AG10803 (cell line): ENCODE data around the gene CATSPERE.
"Not testable (repeated sequence)": the region's sequence is repeated elsewhere in the genome, so short reads cannot be mapped to it uniquely, and the experiment has no call there.

Source experiments
- DNase-seq: peaks from one replicate; pipeline ENCODE4 v3.0.0; 2010; ENCODE audit warnings: low read depth
- H3K4me3 ChIP-seq: 2 replicates; pipeline ENCODE4 v1.5.1; 2011; ENCODE audit warnings: mild to moderate bottlenecking, low read length, control low read depth
- CTCF ChIP-seq: conservative IDR thresholded peaks from 2 replicates; pipeline ENCODE4 v1.5.1; 2011; ENCODE audit warnings: mild to moderate bottlenecking, low read length, control low read depth, inconsistent platforms

Gene CATSPERE

GRCh38 chr1:244662599-244662998 is 201.5 kb downstream of the CATSPERE start:
- no peak for TF ChIP-seq CTCF
- DNase-seq, result no peak
- no peak overlapping the region for H3K4me3 ChIP-seq

- no peak overlapping the region for H3K4me3 ChIP-seq
- DNase-seq, result no peak
- no peak for TF ChIP-seq CTCF
Measured at GRCh38 chr1:244664353-244664752, 203.3 kb downstream of the CATSPERE start.

- TF ChIP-seq CTCF, result no peak
- no peak overlapping the region for H3K4me3 ChIP-seq
- peak; percentile 52 for DNase-seq
Measured at GRCh38 chr1:244665771-244666217, 204.7 kb downstream of the CATSPERE start.

GRCh38 chr1:244666672-244667418 is 205.8 kb downstream of the CATSPERE start:
- not testable (repeated sequence) for DNase-seq, H3K4me3 ChIP-seq

- no peak for DNase-seq
- no peak for TF ChIP-seq CTCF
- H3K4me3 ChIP-seq, result no peak overlapping the region
Measured at GRCh38 chr1:244667797-244668196, 206.7 kb downstream of the CATSPERE start.

GRCh38 chr1:244672946-244673682 is 212.0 kb downstream of the CATSPERE start:
- peak; percentile 56 for DNase-seq

GRCh38 chr1:244674446-244674845 is 213.4 kb downstream of the CATSPERE start:
- no peak overlapping the region for H3K4me3 ChIP-seq
- TF ChIP-seq CTCF, result no peak
- DNase-seq, result peak; percentile 23

More at GRCh38 chr1:244672946-244673682, 212.0 kb downstream of the CATSPERE start:
- TF ChIP-seq CTCF, result no peak
- H3K4me3 ChIP-seq, result 0 out of 2 replicates have a peak overlapping the region, but pooled peaks have one; percentile 1
